Measurements from ENCODE around the gene COL4A1. TPM values are rescaled to one million over a fixed set of nuclear protein-coding genes. Genes with fewer than 3 reads are reported as not detected.

Gene COL4A1
- total and polyA plus RNA-seq, 2 of the 13 experiments (the other 11 are each of a cell fraction or from before 2014, with no cell fraction given), result not detected

DNA sequence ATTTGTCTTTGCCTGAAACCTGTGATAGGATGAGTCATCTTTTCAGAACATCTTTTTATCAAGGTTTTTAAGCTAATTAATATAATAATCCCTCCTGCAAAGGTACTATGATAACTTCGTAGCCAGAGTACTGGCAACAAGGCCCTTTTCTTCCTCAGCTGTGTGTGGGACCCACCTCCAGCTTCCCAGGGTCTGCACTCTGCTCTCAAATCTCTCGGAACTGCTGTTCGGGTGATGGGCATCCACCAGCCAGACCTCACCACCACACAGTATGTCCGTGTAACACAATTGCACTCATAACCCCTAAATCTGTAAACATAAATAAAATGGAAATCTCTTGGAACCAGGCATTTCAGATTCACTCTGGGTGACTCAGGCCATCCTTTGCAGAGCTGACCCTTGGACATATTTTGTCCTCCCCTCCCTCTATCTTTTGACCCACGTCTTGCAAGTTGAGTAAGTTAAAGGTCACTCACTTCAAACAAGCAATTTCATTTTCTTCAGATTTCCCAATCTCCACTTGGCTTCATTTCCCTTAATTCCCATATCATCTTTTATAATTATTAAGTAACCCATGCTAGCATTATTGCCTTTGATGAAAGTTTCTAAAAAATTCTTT, 29.5 kb downstream of the COL4A1 start:
- Histone ChIP-seq H3K4me1 (ENCODE audit: insufficient read depth, low read length) (no peaks in the 10 kb centered on the region), H3K27me3 (ENCODE audit: control insufficient read depth in 1 of 2, insufficient read depth in 2 of 2, low read length in 2 of 2) (peaks cover 2 to 13% of the 10 kb centered on the region in 2 experiments; a peak in 4 of 5 replicates), H3K36me3 (replicated peaks in 1 of 2; ENCODE audit: control insufficient read depth in 1 of 2, insufficient read depth in 2 of 2, low read length in 2 of 2) (no peaks in the 10 kb centered on the region), H4K20me1 (ENCODE audit: insufficient read depth, low read length) (no peaks in the 10 kb centered on the region), H3K79me2 (ENCODE audit: insufficient read depth, low read length) (no peaks in the 10 kb centered on the region), H3K27ac (ENCODE audit: extremely low read length, insufficient read depth, low read length) (no peak overlapping the region), H3K4me2 (ENCODE audit: low read depth, low read length) (no peak overlapping the region), H3K9me3 (ENCODE audit: low read length) (no peaks in the 10 kb centered on the region), H3K4me3 (replicated peaks in 1 of 3; ENCODE audit: insufficient read depth in 1 of 3, low read depth in 2 of 3, low read length in 3 of 3) (no peak overlapping the region), H2AFZ (ENCODE audit: low read length) (no peak overlapping the region), H3K9ac (ENCODE audit: insufficient read depth, low read depth, low read length) (no peak overlapping the region)
- WGBS (ENCODE audit: low lambda C conversion rate), result 2% methylated on average over 5 of the region's 5 CpGs
- in situ Hi-C loops (cut with HindIII; ENCODE audit: extremely low pct_ligation_motif_present, low pct_unique_long_range_greater_than_20kb) (no loop called here), intact Hi-C loops (cut with micrococcal nuclease; ENCODE audit: unreplicated experiment) (no loop called here)
- DNase-seq (ENCODE audit: low spot score) (no peak), FAIRE-seq (no peak), ATAC-seq (no peak)
- POLR2A ChIA-PET, result no interaction called here
- CTCF ChIA-PET (ENCODE audit: low intra/inter-chr PET ratio, low total read pairs), result no interaction called here
- no TSS peak for BruUV-seq (replicated peaks)
- TF ChIP-seq HOXA9 (CRISPR knock-in tag; IDR thresholded peaks at IDR 0.05; ENCODE audit: borderline replicate concordance) (no peak), CENPT (CRISPR knock-in tag; IDR thresholded peaks at IDR 0.05; ENCODE audit: low read depth) (no peak), RFX1 (IDR thresholded peaks at IDR 0.05) (no peak), ZNF7 (CRISPR knock-in tag; IDR thresholded peaks at IDR 0.05) (no peak), BRD4 (CRISPR knock-in tag; IDR thresholded peaks at IDR 0.05) (no peak), ZC3H4 (CRISPR knock-in tag; IDR thresholded peaks at IDR 0.05; ENCODE audit: borderline replicate concordance) (no peak), ZSCAN22 (CRISPR knock-in tag; IDR thresholded peaks at IDR 0.05) (no peak), ISX (CRISPR knock-in tag; conservative IDR thresholded peaks at IDR 0.05) (no peak), ZBTB38 (CRISPR knock-in tag; IDR thresholded peaks at IDR 0.05) (no peak), HES4 (CRISPR knock-in tag; IDR thresholded peaks at IDR 0.05; ENCODE audit: borderline replicate concordance) (no peak), ZMYM4 (CRISPR knock-in tag; IDR thresholded peaks at IDR 0.05) (no peak)
- TF ChIP-seq, protein P1, sequence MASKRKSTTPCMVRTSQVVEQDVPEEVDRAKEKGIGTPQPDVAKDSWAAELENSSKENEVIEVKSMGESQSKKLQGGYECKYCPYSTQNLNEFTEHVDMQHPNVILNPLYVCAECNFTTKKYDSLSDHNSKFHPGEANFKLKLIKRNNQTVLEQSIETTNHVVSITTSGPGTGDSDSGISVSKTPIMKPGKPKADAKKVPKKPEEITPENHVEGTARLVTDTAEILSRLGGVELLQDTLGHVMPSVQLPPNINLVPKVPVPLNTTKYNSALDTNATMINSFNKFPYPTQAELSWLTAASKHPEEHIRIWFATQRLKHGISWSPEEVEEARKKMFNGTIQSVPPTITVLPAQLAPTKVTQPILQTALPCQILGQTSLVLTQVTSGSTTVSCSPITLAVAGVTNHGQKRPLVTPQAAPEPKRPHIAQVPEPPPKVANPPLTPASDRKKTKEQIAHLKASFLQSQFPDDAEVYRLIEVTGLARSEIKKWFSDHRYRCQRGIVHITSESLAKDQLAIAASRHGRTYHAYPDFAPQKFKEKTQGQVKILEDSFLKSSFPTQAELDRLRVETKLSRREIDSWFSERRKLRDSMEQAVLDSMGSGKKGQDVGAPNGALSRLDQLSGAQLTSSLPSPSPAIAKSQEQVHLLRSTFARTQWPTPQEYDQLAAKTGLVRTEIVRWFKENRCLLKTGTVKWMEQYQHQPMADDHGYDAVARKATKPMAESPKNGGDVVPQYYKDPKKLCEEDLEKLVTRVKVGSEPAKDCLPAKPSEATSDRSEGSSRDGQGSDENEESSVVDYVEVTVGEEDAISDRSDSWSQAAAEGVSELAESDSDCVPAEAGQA (IDR thresholded peaks at IDR 0.05; ENCODE audit: low read depth), result no peak
- TF ChIP-seq, protein P1 (CRISPR knock-in tag; IDR thresholded peaks at IDR 0.05; ENCODE audit: borderline replicate concordance), result no peak
- TF ChIP-seq, protein P2, sequence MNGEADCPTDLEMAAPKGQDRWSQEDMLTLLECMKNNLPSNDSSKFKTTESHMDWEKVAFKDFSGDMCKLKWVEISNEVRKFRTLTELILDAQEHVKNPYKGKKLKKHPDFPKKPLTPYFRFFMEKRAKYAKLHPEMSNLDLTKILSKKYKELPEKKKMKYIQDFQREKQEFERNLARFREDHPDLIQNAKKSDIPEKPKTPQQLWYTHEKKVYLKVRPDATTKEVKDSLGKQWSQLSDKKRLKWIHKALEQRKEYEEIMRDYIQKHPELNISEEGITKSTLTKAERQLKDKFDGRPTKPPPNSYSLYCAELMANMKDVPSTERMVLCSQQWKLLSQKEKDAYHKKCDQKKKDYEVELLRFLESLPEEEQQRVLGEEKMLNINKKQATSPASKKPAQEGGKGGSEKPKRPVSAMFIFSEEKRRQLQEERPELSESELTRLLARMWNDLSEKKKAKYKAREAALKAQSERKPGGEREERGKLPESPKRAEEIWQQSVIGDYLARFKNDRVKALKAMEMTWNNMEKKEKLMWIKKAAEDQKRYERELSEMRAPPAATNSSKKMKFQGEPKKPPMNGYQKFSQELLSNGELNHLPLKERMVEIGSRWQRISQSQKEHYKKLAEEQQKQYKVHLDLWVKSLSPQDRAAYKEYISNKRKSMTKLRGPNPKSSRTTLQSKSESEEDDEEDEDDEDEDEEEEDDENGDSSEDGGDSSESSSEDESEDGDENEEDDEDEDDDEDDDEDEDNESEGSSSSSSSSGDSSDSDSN (CRISPR knock-in tag; IDR thresholded peaks at IDR 0.05), result no peak
